Hepatocyte (in vitro differentiated cells): ENCODE data around the gene TMCC1. TPM values are rescaled to one million over a fixed set of nuclear protein-coding genes. Genes with fewer than 3 reads are reported as not detected.
"Not testable (repeated sequence)": the region's sequence is repeated elsewhere in the genome, so short reads cannot be mapped to it uniquely, and the experiment has no call there.

ENCODE experiments used
- DNase-seq: peaks from one replicate; pipeline ENCODE4 v3.0.0-alpha.2; 2016; ENCODE audit warnings: low spot score
- H2AFZ ChIP-seq: fragments of 200-600 bp; sonication (generic); 2 replicates; pipeline ENCODE4 v1.6.0; 2016; ENCODE audit warnings: antibody characterized with exemption, mild to moderate bottlenecking
- H3K27ac ChIP-seq: fragments of 200-600 bp; sonication (generic); 2 replicates; pipeline ENCODE4 v1.5.1; 2016; ENCODE audit warnings: mild to moderate bottlenecking
- H3K27me3 ChIP-seq: fragments of 200-600 bp; sonication (generic); 2 replicates; pipeline ENCODE4 v1.6.1; 2016
- H3K36me3 ChIP-seq: fragments of 200-600 bp; sonication (generic); replicated peaks from 2 replicates; pipeline ENCODE4 v1.5.1; 2016; ENCODE audit warnings: low read depth; ENCODE audit not compliant: insufficient read depth
- H3K4me1 ChIP-seq: fragments of 200-600 bp; sonication (generic); 2 replicates; pipeline ENCODE4 v1.5.1; 2016; ENCODE audit warnings: mild to moderate bottlenecking, moderate library complexity; ENCODE audit not compliant: insufficient read depth
- H3K4me2 ChIP-seq: fragments of 200-600 bp; sonication (generic); 2 replicates; pipeline ENCODE4 v1.6.0; 2016
- H3K4me3 ChIP-seq: fragments of 200-600 bp; sonication (generic); 2 replicates; pipeline ENCODE4 v1.5.1; 2016; ENCODE audit warnings: mild to moderate bottlenecking
- H3K79me2 ChIP-seq: fragments of 200-600 bp; sonication (generic); 2 replicates; pipeline ENCODE4 v1.6.0; 2017; ENCODE audit warnings: mild to moderate bottlenecking
- H3K9me2 ChIP-seq: fragments of 200-600 bp; sonication (generic); replicated peaks from 2 replicates; pipeline ENCODE4 v1.6.0; 2017; ENCODE audit warnings: mild to moderate bottlenecking; ENCODE audit not compliant: insufficient read depth
- H3K9me3 ChIP-seq: fragments of 200-600 bp; sonication (generic); 2 replicates; pipeline ENCODE4 v1.5.1; 2016; ENCODE audit warnings: low read depth, mild to moderate bottlenecking
- H4K20me1 ChIP-seq: fragments of 200-600 bp; sonication (generic); 2 replicates; pipeline ENCODE4 v1.6.0; 2016; ENCODE audit warnings: mild to moderate bottlenecking; ENCODE audit not compliant: insufficient read depth, poor library complexity, severe bottlenecking
- CTCF ChIP-seq: fragments of 200-600 bp; sonication (generic); IDR thresholded peaks from 2 replicates; pipeline ENCODE4 v1.5.1; 2016; ENCODE audit warnings: antibody characterized with exemption, mild to moderate bottlenecking; ENCODE audit not compliant: poor library complexity
- EZH2 ChIP-seq: fragments of 200-600 bp; sonication (generic); IDR thresholded peaks from 2 replicates; pipeline ENCODE4 v1.6.1; 2016; ENCODE audit warnings: antibody characterized with exemption, mild to moderate bottlenecking, borderline replicate concordance
- EZH2phosphoT487 ChIP-seq: fragments of 200-600 bp; sonication (generic); IDR thresholded peaks from one replicate; pipeline ENCODE4 v1.6.1; 2018; ENCODE audit warnings: antibody characterized with exemption, mild to moderate bottlenecking, low read depth, moderate library complexity; ENCODE audit not compliant: unreplicated experiment, severe bottlenecking
- WGBS: methylation state at CpG from one replicate; pipeline ENCODE4 v1.1.6; 2016; ENCODE audit warnings: low lambda C conversion rate; ENCODE audit errors: missing lambda C conversion rate; 5-methylcytosine and 5-hydroxymethylcytosine counted together
- polyA plus RNA-seq: library from polyadenylated mRNA; unstranded; fragments of >200 nt; fragmentation: Nextera tagmentation; extraction: Ambion mirVana; gene quantifications from 2 replicates; pipeline ENCODE4 v1.2.1, GENCODE V29; 2016
- total RNA-seq: library from RNA; depleted of rRNA; stranded (reverse); fragments of >200 nt; gene quantifications from 2 replicates; pipeline ENCODE4 v1.2.3, GENCODE V29; 2014

The TMCC1 gene
- total and polyA plus RNA-seq, 2 experiments from 2014 or later, result 7.0 to 17.3 TPM

- Histone ChIP-seq H3K9me3 (no peaks in the 10 kb centered on the region), H3K9me2 (no peaks in the 10 kb centered on the region), H2AFZ (no peak overlapping the region), H3K4me3 (no peak overlapping the region), H3K4me2 (no peak overlapping the region), H3K27me3 (no peaks in the 10 kb centered on the region), H4K20me1 (no peaks in the 10 kb centered on the region), H3K27ac (no peak overlapping the region), H3K79me2 (peaks cover 51% of the 10 kb centered on the region), H3K4me1 (no peaks in the 10 kb centered on the region), H3K36me3 (no peaks in the 10 kb centered on the region)
- TF ChIP-seq EZH2 (no peak), CTCF (no peak), EZH2phosphoT487 (no peak)
- WGBS, result 87% methylated on average over 2 of the region's 2 CpGs
- no peak for DNase-seq
Measured at GRCh38 chr3:129835198-129835597, 58.3 kb downstream of the TMCC1 start.

DNA sequence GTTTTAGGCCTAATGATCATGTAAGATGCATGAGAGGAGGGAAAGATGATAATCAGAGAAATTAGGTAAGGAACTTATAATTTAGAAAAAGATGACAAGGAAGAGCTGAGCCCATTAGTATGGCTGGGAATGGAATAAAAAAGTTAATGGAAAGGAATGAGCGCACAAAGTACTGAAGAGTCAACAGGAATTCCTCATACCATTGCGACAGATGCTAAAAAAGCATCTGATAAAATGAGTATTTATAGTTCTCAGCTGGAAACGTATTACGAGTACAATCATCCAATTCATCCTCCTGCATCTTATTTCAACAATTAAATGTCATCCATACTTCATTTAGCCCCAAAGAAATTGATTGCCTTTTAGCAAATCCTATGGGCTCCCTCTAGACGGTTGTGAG, 58.9 kb downstream of the TMCC1 start:
- 79% methylated on average over 5 of the region's 5 CpGs for WGBS
- Histone ChIP-seq H3K79me2 (peaks cover 50% of the 10 kb centered on the region), H3K27ac (no peak overlapping the region), H4K20me1 (no peaks in the 10 kb centered on the region), H3K9me2 (no peaks in the 10 kb centered on the region), H3K9me3 (no peaks in the 10 kb centered on the region), H3K4me3 (no peak overlapping the region), H2AFZ (no peak overlapping the region), H3K36me3 (no peaks in the 10 kb centered on the region), H3K4me2 (no peak overlapping the region), H3K4me1 (no peaks in the 10 kb centered on the region), H3K27me3 (no peaks in the 10 kb centered on the region)
- DNase-seq, result no peak
- TF ChIP-seq CTCF, result no peak
- no peak for TF ChIP-seq EZH2phosphoT487
- TF ChIP-seq EZH2, result no peak

GRCh38 chr3:129831942-129832341, 61.6 kb downstream of the TMCC1 start:
- not testable (repeated sequence) for H3K4me2 ChIP-seq, H3K9me3 ChIP-seq, H4K20me1 ChIP-seq, H3K9me2 ChIP-seq, H3K4me3 ChIP-seq, DNase-seq, H2AFZ ChIP-seq, H3K36me3 ChIP-seq, H3K27ac ChIP-seq, H3K4me1 ChIP-seq, H3K27me3 ChIP-seq
- H3K79me2 ChIP-seq, result peaks cover 35% of the 10 kb centered on the region
- WGBS, result 90% methylated on average over 6 of the region's 6 CpGs

DNA sequence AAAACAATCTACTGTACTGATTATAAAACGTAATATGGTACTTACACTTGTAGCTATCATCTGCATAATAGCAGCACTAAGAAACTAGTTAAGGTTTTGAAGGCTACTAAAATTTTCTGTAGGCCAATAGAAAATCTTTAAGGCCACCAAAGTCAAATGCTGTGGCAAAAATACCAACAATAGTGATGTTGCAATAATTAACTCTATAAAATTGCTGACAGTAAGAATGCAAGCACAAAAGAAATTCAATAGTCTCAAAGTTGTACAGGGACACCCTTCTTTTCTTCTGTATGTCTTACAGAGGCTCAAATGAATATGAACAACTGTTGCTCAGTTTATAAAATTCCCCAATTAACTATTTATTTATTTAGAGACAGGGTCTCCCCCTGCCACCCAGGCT, 62.0 kb downstream of the TMCC1 start:
- H3K9me2 ChIP-seq, result no peaks in the 10 kb centered on the region
- no peaks in the 10 kb centered on the region for H4K20me1 ChIP-seq
- no peak overlapping the region for H3K4me3 ChIP-seq
- peaks cover 40% of the 10 kb centered on the region for H3K79me2 ChIP-seq
- no peaks in the 10 kb centered on the region for H3K4me1 ChIP-seq
- H3K27ac ChIP-seq, result no peak overlapping the region
- WGBS, result 98% methylated on average over 1 of the region's 1 CpG
- H2AFZ ChIP-seq, result no peak overlapping the region
- no peak for DNase-seq
- no peaks in the 10 kb centered on the region for H3K27me3 ChIP-seq
- H3K36me3 ChIP-seq, result no peaks in the 10 kb centered on the region
- no peak overlapping the region for H3K4me2 ChIP-seq
- no peaks in the 10 kb centered on the region for H3K9me3 ChIP-seq
- TF ChIP-seq EZH2phosphoT487, result no peak
- no peak for TF ChIP-seq EZH2
- TF ChIP-seq CTCF, result no peak
